NCI-H526 treated with DMSO at 0.1 percent for 48 hours (cell line): ENCODE results near the gene MACF1.
"Not testable (repeated sequence)": the region's sequence is repeated elsewhere in the genome, so short reads cannot be mapped to it uniquely, and the experiment has no call there.

Experiments used
- DNase-seq: peaks from one replicate; lab custom pipeline; 2025; lab: John Stamatoyannopoulos, UW

The MACF1 gene

DNA sequence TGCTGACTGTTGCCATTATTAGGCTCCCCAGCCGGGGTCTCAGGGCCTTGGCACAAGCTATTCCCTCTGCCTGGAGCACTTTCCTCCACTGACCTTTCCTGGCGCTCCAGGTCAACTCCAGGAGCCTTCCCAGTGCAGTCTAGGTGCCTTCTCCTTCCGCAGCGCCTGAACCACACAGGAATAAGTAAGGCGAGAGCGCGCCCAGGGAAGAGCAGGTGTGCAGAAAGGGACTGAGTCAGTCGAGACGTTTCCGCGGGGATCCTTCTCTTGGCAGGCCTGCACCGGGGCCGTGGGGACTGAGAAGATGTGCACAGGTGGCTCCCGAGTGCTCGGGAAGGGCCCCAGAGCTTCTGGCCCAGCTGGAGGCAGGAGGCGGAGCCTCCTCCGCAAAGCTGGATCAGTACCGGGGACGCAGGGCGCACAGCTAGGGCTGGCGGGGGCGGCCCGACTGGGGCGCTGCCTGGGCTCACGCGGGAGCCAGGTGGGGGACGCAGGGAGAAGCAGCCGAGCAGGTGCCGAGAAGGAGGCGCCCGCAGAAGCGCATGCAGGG, 286.2 kb downstream of the MACF1 start:
- no peak for DNase-seq

GRCh38 chr1:39491146-39491921, 286.8 kb downstream of the MACF1 start, which contains the start of gene BMP8A:
Gene BMP8A, plus strand, starts transcription at chr1:39491636. Its CDS starts 356 bp downstream, at chr1:39491992.
- DNase-seq, result peak; percentile 69

DNA sequence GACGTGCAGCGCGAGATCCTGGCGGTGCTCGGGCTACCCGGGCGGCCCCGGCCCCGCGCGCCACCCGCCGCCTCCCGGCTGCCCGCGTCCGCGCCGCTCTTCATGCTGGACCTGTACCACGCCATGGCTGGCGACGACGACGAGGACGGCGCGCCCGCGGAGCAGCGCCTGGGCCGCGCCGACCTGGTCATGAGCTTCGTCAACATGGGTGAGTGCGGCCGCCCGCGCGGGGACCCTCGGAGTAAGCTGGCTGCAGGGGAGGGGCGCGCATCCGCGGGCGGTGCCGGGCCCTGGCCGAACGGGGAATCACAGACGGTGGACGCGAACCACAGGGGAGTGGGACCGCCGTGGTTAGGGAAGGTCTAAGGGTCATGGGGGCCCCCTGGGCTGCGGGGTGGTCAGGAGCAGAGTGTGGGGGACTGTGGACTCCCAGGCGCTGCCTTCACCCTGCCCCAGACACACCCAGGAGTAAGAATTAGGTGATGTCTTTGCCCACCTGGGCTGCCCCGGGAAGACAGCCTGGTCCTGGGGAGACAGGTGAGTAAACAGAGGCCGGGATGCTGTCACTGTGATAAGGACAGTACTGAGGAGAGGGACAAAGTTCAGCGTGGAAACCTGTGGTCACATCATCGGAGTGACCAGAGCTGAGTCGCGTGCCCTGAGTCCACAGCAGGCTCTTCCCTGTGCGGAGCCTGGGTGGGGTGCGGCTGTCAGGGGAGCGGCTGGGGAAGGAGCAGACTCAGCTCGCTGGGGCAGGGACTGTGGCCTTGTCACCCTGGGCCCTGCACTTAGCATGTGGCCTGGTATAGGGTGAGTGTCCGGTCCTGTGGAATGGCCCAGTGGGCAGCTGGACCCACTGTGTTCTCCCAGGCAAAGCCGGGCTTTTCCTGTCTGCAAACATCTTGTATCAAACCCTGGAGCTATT, 287.9 kb downstream of the MACF1 start:
- DNase-seq, result not testable (repeated sequence)

DNA sequence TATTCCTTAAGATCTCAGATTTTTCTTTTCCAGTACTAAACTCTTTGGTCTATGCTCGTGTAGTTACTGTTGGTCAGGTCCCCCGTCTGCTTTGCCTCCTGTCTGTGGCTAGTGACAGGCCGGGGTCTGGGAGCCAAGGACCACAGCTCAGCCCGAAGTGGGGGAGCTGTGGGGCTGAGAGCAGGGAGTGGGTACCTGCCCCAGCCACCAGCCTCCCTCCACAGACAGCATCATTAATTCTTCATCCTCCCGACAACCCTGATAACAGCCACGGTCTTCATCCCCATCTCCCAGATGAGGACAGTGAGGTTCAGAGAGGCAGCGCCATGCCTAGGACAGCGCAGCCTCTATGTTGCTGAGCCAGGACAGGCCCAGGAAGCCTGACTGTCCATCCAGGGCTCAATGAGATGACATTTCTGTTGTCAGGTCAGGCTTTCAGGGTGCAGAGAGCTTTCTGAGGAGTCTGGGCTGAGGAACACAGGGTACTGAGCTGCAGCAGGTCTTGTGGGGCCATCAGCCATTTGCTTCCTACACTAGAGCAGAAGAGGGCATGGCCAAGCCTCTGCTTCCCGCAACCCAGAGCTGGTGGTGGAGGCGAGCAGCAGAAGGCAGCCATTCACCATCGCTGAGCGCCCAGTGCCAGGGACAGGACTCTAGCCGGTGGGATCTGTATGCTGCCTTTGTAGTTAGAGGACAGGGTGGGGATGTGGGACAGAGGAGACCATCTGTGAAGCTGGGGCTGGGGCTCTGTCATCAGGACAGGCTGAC, 288.7 kb downstream of the MACF1 start:
- DNase-seq, result not testable (repeated sequence)

GRCh38 chr1:39494671-39495410, 290.3 kb downstream of the MACF1 start:
- no peak for DNase-seq

DNA sequence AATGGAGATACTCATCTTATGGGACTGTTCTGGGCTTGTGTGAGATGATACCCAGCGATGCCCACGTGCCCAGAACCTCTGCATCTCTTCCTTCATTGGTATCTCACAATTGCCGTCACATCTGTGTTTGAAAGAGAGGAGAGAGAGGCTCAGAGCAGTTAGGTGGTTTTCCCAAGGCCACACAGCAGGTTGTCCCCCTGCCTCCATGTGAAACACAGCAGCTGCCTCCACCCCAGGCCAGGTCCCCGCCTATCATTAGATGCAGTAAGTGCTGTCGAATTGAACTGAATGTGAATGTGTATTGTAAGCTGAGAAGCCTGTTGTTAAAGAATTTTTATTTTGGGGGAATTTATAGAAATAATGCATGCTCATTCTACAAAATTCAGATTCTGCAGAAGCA, 292.0 kb downstream of the MACF1 start:
- DNase-seq, result not testable (repeated sequence)

DNA sequence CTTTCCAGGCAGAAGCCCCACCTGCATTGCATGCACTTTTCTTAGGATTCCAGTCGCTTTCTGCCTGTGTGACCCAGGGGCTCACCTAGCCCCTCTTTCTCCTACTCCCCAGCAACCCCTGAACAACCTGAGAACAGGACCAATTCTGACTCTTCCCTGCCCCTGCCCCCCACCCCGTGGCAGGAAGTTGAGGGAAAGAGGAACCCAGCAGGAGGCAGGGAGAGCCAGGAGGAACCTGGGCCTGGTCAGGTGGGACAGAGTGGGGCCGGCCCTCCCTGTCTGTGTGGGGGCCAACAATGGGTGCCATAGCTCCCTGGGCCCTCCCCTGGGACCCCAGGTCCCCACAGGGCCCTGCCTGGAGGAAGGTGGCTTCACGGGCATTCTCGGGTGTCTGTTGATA, 293.1 kb downstream of the MACF1 start:
- no peak for DNase-seq

DNA sequence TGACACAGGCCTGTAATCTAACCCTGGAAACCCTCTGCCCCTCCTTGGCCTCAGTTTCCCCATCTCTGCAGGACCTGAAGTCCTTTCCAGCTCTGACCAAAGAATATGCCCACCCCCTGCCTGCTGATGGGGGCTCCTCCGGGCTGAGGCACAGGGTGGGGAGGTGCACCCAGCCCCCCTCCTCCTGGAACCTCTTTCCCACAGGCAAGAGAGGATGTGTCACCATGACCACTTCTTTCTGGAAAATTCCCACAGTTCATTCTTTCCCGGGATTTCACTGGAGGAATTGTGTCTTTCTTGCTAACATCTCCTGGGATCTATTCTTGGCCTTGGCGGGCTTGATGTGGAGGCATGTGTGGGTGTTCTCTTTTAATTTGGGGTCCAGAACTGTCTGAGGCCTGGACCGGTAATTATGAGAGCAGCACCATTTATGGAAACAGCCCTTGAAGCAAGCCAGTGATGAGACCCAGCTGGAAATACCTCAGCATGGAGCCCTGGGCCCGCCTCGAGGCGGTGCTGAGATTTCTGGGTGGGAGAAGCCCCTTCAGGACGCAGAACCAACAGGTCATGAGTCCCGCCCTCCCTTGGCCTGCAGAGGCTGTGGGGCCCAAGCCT, 293.7 kb downstream of the MACF1 start:
- DNase-seq, result not testable (repeated sequence)

DNA sequence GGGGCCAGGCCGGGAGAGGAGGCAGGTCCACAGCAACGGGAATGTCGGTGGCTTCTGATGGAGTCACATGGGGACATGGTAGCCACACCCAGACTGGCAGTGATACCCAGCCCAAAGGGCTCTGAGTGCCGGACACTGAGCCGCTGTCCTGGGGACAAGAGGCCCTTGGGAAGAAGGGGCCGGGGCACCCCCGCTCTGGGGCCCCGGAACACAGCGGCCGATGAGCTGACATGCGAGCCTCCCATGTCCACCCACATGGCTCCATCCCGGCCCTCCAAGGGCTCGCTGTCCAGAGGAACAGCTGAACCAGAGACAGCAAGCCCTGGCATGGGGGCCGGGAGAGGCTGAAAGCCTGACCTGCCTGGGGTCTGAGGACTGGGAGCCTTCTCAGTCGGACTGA, 294.3 kb downstream of the MACF1 start:
- not testable (repeated sequence) for DNase-seq

DNA sequence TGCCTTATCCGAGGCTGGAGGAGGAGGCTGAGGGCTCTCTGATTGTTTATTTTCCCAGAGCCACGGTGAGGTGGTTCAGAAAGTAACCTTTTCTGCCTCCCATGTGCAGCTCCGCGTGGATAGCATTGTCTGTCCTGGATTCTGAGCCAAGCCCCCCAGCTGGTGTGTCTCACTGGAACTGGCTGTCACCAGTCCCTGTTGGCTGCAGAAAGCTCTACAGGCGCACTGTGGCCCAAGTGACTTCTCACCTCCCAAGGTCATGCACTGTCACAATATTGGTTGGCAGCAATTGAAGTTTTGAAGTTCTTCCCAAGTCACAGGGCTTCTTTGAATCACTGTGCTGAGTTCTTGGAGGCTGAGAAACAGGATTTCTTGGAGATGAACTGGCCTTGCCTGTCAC, 295.2 kb downstream of the MACF1 start:
- DNase-seq, result no peak

DNA sequence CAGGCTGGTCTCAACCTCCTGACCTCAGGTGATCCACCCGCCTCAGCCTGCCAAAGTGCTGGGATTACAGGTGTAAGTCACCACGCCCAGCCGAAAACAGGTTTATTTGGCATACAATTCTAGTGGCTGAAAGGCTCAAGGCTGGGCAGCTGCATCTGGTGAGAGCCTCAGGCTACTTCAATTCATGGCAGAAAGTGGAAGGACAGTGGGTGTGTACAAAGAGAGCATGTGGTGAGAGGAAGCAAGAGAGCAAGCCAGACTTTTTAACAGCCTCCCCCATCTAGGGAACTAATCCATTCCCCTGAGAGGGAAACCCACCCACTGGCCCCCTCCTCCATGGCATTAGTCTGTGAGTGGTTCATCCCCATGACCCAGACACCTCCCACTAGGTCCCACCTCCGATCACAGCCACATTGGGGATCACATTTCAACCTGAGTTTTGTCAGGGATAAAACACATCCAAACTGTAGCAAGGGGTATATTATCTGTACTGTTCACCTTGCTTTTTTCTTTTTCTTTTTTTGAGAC, 296.4 kb downstream of the MACF1 start:
- DNase-seq, result no peak

GRCh38 chr1:39501666-39502065, 297.2 kb downstream of the MACF1 start:
- DNase-seq, result no peak

- DNase-seq, result not testable (repeated sequence)
These were observed 299.9 kb downstream of the MACF1 start for GRCh38 chr1:39504436-39504835.

DNA sequence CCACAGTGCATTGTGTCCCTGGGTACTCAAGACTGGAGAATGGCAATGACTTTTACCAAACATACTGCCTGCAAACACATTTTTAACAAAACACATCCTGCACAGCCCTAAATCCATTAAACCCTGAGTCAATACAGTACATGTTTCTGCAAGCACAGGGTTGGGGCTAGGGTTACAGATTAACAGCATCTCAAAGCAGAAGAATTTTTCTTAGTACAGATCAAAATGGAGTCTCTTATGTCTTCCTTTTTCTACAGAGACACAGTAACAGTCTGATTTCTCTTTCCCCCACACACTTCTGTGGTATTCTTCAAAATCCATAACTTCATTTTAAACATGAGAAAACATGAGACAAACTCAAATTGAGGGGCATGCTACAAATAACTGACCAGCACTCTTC, 300.8 kb downstream of the MACF1 start:
- no peak for DNase-seq

DNA sequence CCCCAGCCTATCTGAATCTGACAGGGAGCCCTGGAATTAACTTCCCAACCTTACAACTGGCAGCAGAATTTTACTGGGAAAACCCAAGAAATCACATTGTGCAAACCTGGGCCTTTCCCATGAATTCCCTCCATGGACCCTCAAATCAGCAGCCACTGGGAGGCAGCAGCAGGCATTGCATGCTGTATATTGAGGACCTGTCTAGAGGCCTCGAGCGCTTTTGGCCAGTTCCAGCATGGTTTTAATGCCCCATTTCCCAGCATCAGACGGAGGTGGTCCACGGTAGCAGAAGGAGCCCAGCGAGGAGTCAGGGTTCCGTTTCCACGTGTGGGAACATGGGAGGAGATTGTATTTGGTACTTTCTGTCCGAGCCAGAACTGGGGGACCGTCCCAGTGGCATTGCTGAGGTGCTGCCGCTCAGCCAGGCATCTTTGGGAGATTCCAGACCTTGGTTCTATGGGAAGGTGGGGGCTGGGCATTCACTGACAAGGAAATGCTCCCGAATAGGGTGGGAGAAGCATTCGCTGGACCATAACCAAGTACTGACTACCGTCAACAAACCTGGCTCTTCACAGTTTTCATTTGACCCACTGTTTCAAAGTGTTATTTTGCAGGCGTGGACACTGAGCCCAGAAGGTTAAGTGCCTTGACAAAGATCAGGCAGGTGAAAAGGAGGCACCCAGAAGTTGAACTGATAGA, 302.9 kb downstream of the MACF1 start:
- no peak for DNase-seq

- no peak for DNase-seq
These were observed 303.8 kb downstream of the MACF1 start for GRCh38 chr1:39508266-39508665.

DNA sequence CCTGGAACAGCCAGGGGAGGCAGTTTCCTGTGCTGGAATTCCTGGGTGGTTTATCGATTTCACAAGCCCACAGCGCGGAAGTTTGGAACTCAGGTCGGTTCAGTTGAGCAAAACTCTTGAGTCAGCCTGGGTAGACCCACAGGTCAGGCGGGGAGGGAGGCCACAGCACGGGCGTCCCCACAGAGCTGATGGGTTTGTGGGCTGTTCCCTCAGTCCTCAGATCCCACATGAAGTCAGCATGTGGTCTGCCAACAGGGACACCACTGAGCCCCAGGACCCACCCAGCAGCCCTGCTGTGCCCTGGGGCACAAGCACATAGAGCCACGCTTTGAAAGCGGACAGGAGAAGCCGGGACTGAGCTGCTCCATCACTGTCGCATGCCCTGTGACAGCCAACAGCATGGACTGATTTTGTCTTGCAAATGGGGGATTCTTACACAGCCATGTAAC, 304.4 kb downstream of the MACF1 start:
- no peak for DNase-seq

- no peak for DNase-seq
These were observed 305.0 kb downstream of the MACF1 start for GRCh38 chr1:39509360-39510009.

GRCh38 chr1:39510570-39511186, 306.2 kb downstream of the MACF1 start:
- DNase-seq, result not testable (repeated sequence)
